ENCODE measurements around the gene XG.
"Not testable (repeated sequence)": the region's sequence is repeated elsewhere in the genome, so short reads cannot be mapped to it uniquely, and the experiment has no call there.

Gene XG

GRCh38 chrX:2780472-2781225 lies 28.8 kb downstream of the XG start:
- DNase-seq (ENCODE audit: low spot score) = not testable (repeated sequence)

DNA sequence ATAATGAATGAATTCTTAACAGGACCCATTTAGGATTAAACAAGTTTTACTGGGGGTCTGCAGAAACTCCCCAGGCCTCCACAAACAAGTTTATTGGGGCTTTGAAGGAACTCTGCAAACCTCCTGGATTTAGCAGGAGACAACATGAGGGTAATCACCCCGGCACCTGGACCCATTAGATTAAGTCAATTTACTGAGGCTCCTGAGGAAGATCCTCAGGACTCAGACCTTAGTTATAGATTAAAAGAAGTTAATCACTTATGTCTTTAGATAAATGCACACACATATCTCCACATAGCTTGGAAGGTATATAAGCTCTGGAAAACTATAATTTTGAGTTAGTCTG lies 29.4 kb downstream of the XG start:
- no peak for DNase-seq (ENCODE audit: low spot score)

- DNase-seq (ENCODE audit: low spot score) = no peak
Observed at GRCh38 chrX:2781698-2782097, 29.9 kb downstream of the XG start.

GRCh38 chrX:2782171-2782570 lies 30.3 kb downstream of the XG start:
- DNase-seq (ENCODE audit: low spot score) = no peak

- no peak for DNase-seq (ENCODE audit: low spot score)
Observed at GRCh38 chrX:2782778-2783177, 30.9 kb downstream of the XG start.

- no peak for DNase-seq (ENCODE audit: low spot score)
Observed at GRCh38 chrX:2784026-2784425, 32.2 kb downstream of the XG start.

- DNase-seq (ENCODE audit: low spot score) = no peak
Observed at GRCh38 chrX:2785538-2785937, 33.7 kb downstream of the XG start.

GRCh38 chrX:2788980-2789379 lies 37.1 kb downstream of the XG start:
- no peak for DNase-seq (ENCODE audit: low spot score)

- DNase-seq (ENCODE audit: low spot score) = no peak
Observed at GRCh38 chrX:2789569-2789968, 37.7 kb downstream of the XG start.

DNA sequence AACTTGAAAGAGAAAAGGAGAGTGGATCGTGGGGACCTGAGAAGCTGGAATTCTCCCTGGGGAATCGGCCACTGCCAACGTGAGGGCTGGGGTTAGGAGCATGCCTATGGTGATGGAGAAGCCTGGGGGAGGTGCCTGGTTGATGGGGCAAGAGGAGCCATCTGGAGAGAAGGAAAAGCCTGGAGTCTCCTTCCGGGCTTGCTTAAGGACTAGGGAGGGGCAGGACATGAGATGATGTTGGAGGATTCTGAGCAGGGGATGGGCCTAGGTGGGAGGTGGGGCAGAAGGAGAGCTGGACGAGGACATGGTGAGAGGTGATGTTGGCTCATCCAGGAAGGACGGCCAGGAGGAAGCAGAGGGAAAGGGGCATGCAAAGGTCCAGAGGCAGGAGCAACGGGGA lies 41.9 kb downstream of the XG start:
- DNase-seq (ENCODE audit: low spot score) = no peak

GRCh38 chrX:2794336-2794735 lies 42.5 kb downstream of the XG start:
- DNase-seq (ENCODE audit: low spot score) = no peak

GRCh38 chrX:2796808-2797207 lies 45.0 kb downstream of the XG start:
- not testable (repeated sequence) for DNase-seq (ENCODE audit: low spot score)

DNA sequence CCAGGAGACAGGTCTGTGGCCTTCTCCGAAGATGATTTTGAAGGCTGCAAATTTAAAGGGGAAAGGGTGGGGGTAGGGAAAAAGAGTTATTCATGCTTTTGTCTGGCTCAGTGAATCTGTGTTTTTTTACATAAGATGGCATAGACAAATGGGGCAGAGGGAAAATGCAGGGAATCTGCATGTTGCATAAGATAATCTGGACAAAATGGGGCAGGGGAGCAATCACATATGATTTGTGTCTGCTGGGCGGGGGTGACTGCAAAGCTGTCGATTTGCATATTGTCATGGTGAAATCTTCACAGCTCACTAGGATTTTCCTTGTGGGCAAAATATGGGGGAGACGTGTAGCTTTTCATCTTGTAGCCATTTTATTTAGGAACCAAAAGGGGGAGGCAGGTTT lies 47.5 kb downstream of the XG start:
- DNase-seq (ENCODE audit: low spot score) = no peak

DNA sequence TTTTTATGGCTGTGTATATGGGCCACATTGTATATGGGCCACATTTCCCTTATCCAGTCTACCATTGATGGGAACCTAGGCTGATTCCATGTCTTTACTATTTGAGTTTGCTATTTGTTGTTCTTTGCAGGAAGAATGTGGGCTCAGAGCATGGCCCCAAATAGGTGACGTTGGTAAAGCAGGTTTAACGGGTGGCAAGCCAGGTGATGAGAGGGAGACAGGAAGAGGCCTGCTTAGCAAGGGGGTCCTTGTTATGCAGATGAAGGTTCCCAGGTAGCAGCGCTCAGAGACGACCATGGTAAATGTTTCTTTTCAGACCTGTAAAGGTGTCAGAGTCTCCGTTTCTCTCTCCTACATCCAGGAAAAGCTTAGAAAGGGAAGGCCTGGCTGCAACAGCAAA lies 48.1 kb downstream of the XG start:
- DNase-seq (ENCODE audit: low spot score) = not testable (repeated sequence)

DNA sequence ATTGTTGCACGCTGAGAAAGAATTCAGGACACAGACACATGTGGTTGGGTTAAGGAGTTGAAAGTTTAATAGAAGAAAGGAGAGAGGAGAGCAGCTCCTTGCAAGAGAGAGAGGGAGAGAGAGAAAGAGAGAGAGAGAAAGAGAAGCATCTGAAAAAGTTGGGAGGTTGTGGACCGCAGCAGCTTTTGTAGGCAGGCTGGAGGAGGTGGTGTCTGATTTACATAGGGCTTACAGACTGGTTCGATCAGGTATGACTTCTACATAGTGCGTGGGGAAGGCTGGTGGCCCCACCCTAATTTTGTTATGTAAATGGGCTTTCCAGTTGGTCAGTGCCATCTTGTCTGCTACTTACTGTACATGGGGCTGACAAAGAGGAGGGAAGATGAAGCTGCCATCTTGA lies 49.4 kb downstream of the XG start:
- no peak for DNase-seq (ENCODE audit: low spot score)

DNA sequence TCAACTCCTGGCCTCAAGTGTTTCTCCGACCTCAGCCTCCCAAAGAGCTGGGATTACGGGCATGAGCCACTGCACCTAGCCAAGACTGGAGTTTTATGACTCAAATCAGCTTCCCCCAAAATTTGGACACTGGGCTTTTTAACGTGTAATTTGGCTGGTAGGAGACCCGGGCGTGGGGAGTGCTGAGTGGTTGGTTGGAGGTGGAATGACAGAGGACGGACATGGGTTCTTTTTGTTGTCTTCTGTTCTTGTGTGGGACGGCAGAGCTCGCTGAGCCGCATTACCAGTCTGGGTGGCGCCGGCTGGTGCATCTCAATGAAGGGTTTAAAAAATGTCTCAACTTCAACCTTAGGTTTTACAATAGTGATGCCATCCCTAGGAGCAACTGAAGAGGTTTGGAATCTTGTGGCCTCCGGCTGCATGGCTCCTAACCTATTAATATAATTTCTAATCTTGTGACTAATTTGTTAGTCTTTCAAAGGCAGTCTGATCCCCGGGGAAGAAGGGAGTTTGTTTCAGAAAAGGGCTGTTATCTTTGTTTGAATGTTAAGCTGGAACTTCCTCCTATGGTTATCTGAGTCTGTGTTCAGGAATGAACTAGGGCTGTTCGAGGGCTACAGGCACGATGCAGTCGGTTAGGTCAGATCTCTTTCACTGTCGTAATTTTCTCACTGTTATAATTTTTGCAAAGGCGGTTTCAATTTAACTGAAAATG lies 50.7 kb downstream of the XG start:
- DNase-seq (ENCODE audit: low spot score) = not testable (repeated sequence)

DNA sequence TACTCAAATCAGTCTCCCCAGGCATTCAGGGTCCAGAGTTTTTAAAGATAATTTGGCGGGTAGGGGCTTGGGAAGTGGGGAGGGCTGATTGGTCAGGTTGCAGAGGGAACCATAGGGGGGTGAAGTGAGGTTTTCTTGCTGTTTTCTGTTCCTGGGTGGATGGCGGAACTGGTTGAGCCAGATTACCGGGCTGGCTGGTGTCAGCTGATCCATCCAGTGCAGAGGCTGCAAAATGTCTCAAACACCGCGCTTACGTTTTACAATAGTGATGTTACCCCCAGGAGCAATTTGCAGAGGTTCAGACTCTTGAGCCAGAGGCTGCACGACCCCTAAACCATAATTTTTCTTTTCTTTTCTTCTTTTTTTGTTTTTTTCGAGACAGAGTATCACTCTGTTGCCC lies 51.6 kb downstream of the XG start:
- DNase-seq (ENCODE audit: low spot score) = not testable (repeated sequence)

DNA sequence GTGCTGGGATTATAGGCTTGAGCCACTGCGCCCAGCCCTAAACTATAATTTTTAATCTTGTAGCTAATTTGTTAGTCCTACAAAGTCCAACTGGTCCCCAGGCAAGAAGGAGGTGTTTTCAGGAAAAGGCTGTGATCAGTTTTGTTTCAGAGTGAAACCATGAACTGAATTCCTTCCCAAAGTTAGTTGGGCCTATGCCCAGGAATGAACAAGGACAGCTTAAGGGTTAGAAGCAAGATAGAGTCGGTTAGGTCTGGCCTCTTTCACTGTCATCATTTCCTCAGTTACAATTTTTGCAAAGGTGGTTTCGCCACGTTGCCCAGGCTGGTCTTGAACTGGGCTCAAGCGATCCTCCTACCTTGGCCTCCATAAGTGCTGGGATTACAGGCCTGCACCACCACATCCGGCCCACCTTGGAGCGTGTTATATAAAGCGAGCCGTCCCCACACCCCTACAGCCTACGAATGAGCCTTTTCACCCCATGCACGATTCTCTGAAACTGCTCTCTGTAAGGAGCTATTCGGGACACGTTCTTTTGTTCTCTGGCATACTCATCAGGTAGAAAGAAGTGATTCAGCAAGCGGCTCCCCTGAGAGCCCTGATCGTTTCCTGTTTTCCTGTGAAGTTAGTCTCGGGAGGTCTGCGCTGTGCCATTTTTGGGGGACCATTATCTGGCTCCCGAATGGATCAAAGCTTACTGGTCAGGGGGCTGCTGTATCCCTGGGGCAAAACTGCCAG lies 52.4 kb downstream of the XG start:
- DNase-seq (ENCODE audit: low spot score) = not testable (repeated sequence)

DNA sequence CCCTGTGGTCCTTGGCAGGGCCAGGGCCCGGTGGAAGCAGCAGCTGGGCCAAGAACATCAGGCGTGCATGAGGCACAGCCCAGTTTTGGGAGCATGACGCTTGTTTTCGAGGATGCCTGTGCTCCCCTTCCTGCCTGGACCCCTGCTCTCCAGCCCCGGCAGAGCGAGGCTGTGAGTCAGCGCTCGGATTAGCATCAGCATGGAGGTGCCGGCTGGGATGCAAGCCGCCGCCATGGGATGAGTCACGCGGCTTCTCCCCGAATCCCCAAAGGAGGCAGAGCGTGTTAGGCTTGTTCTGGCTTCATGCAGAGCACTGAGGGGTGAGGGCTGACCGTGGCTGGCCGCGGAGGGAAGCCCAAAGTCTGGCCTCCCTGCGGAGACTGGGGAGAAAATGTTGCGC lies 53.0 kb downstream of the XG start:
- DNase-seq (ENCODE audit: low spot score) = not testable (repeated sequence)

DNA sequence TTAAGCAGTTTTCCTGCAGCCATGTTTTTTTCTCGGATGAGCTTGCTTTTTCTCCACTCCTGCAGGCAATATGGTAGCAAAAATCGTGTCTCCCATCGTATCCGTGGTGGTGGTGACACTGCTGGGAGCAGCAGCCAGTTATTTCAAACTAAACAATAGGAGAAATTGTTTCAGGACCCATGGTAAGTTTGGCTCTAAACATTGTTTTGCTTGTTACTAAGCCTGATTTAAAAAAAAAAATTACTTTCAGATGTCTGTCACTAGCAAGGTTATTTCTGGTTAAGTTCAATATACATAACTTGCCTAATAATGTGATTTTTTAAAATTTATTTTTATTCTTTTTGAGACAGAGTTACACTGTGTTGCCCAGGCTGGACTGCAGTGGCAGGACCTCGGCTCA lies 59.4 kb downstream of the XG start:
- DNase-seq (ENCODE audit: low spot score) = no peak

DNA sequence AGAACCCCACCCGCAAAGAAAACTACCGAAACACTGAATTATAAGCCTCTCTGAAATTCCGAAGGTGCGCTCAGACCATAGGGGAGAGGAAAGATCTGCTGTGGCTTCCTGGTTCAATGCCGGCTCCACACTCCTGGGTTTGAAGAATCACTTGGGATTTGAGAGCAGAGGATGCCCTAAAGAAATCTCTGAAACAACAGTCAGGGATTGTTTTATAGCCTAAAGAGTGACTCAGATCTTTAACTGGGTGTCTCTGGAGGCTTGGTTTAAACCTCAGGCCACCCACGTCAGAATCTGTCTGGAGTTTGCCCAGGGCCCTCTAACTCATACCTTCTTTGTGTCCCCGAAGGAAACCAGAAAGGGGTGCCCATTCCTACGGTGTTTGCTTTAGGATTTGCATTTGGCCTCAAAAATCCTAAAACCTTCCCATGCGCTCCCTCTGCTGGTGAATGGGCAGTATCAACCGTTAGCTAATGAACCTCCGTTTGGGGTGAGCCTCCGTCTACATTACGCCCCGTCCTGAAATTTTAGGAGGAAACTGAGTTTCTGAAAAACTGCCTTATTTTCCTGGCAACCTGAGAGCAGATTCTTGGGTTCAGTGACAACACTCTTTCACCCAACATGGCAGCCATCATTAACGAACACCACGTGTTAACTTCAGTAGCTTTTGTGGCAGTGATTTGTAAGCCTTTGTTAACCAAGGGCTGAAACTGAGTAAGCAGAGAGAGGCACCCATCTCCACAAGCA lies 60.5 kb downstream of the XG start:
- DNase-seq (ENCODE audit: low spot score) = not testable (repeated sequence)

- no peak for DNase-seq (ENCODE audit: low spot score)
Observed at GRCh38 chrX:2817036-2817435, 65.2 kb downstream of the XG start.

Data from germinal center (tissue), 1 donor.